K562 (cell line): ENCODE results near the gene UBA52. TPM values are rescaled to one million over a fixed set of nuclear protein-coding genes. Genes with fewer than 3 reads are reported as not detected.

Source experiments
- ATF3 ChIP-seq, 2 experiments: fragments of 450-650 bp in 1 of 2; sonication (generic) in 1 of 2; formaldehyde crosslinking in 1 of 2; IDR thresholded peaks in 1 of 2; conservative IDR thresholded peaks in 1 of 2; 2 replicates each; pipeline versions ENCODE4 v1.6.1 to v1.8.1; 2016 to 2023; ENCODE audit warnings: mild to moderate bottlenecking in 2 of 2, moderate library complexity in 2 of 2, inconsistent platforms in 1 of 2, missing genetic modification reagents in 1 of 2
- CBFB ChIP-seq: sonication (generic); formaldehyde crosslinking; IDR thresholded peaks from 2 replicates; pipeline ENCODE4 v1.4.0; 2020; ENCODE audit warnings: mild to moderate bottlenecking, missing genetic modification reagents
- COPS2 ChIP-seq: fragments of 450-650 bp; conservative IDR thresholded peaks from 2 replicates; pipeline ENCODE4 v1.6.1; 2016; ENCODE audit warnings: mild to moderate bottlenecking, moderate library complexity
- CREB3L1 ChIP-seq: fragments of 450-650 bp; IDR thresholded peaks from 2 replicates; pipeline ENCODE4 v1.6.1; 2014; ENCODE audit warnings: low read depth, mild to moderate bottlenecking, moderate library complexity, borderline replicate concordance
- ELK3 ChIP-seq: fragments of 450-650 bp; formaldehyde crosslinking; IDR thresholded peaks from 2 replicates; pipeline ENCODE4 v1.4.0; 2020; ENCODE audit warnings: mild to moderate bottlenecking
- FOXJ2 ChIP-seq: fragments of 200-800 bp; sonication (Bioruptor generic); IDR thresholded peaks from 2 replicates; pipeline ENCODE4 v1.6.1; 2016; ENCODE audit warnings: missing genetic modification characterization, missing compliant biosample characterization
- FOXK1 ChIP-seq: sonication (generic); formaldehyde crosslinking; IDR thresholded peaks from 2 replicates; pipeline ENCODE4 v1.8.0; 2022; ENCODE audit warnings: missing genetic modification reagents, mild to moderate bottlenecking, borderline replicate concordance
- GABPA ChIP-seq: fragments of 200-800 bp; sonication (Bioruptor generic); conservative IDR thresholded peaks from 2 replicates; pipeline ENCODE4 v1.6.1; 2016; ENCODE audit warnings: low read depth, missing genetic modification characterization, missing compliant biosample characterization
- HNRNPH1 ChIP-seq: fragments of 200-400 bp; formaldehyde crosslinking; optimal IDR thresholded peaks from 2 replicates; pipeline ENCODE3; 2017; ENCODE audit warnings: low read depth, mild to moderate bottlenecking, low read length, moderate library complexity
- HNRNPLL ChIP-seq: fragments of 200-400 bp; formaldehyde crosslinking; IDR thresholded peaks from 2 replicates; pipeline ENCODE4 v1.6.1; 2017; ENCODE audit warnings: low read length, low read depth, mild to moderate bottlenecking; ENCODE audit not compliant: poor library complexity, severe bottlenecking
- MAFG ChIP-seq: fragments of 450-650 bp; conservative IDR thresholded peaks from 2 replicates; pipeline ENCODE4 v1.6.1; 2016; ENCODE audit warnings: missing genetic modification characterization, missing compliant biosample characterization
- MCM7 ChIP-seq, 2 experiments: fragments of 450-650 bp; IDR thresholded peaks; 2 replicates each; pipeline ENCODE4 v1.6.1; 2016 to 2018
- MYC ChIP-seq, 2 experiments: fragments of 250-450 bp in 1 of 2; sonication (Bioruptor Pico) in 1 of 2; IDR thresholded peaks; 2 replicates each; pipeline versions ENCODE4 v1.5.1 to v1.6.1; 2012 to 2021; ENCODE audit warnings: low read depth in 2 of 2, borderline replicate concordance in 1 of 2, improper control_type of control experiment in 1 of 2, low read length in 1 of 2, mild to moderate bottlenecking in 1 of 2, moderate library complexity in 1 of 2
- POLR2B ChIP-seq: fragments of 450-650 bp; IDR thresholded peaks from 2 replicates; pipeline ENCODE4 v1.6.1; 2018; ENCODE audit warnings: low read depth; ENCODE audit not compliant: partially characterized antibody
- POU5F1 ChIP-seq: fragments of 150-350 bp; IDR thresholded peaks from 2 replicates; pipeline ENCODE4 v1.6.1; 2014; ENCODE audit warnings: borderline replicate concordance, low read length, low read depth, mild to moderate bottlenecking; ENCODE audit not compliant: partially characterized antibody
- SMAD4 ChIP-seq: fragments of 250-450 bp; sonication (Bioruptor Pico); conservative IDR thresholded peaks from 2 replicates; pipeline ENCODE4 v1.8.0; 2021; ENCODE audit warnings: inconsistent platforms, mild to moderate bottlenecking, moderate library complexity
- SMARCE1 ChIP-seq: fragments of 450-650 bp; IDR thresholded peaks from 2 replicates; pipeline ENCODE4 v1.7.1; 2016; ENCODE audit warnings: mild to moderate bottlenecking
- XRCC4 ChIP-seq: IDR thresholded peaks from one replicate; pipeline ENCODE4 v1.6.1; 2011; ENCODE audit not compliant: insufficient read depth, insufficient read length; ENCODE audit errors: extremely low read depth
- ZFX ChIP-seq: sonication (generic); formaldehyde crosslinking; IDR thresholded peaks from 2 replicates; pipeline ENCODE4 v1.8.0; 2022; ENCODE audit warnings: mild to moderate bottlenecking, missing genetic modification reagents, moderate library complexity
- ZKSCAN3 ChIP-seq: fragments of 250-450 bp; sonication (Bioruptor Pico); IDR thresholded peaks from 2 replicates; pipeline ENCODE4 v1.4.0; 2020
- ZNF232 ChIP-seq: sonication (generic); formaldehyde crosslinking; IDR thresholded peaks from 2 replicates; pipeline ENCODE4 v1.8.0; 2022; ENCODE audit warnings: mild to moderate bottlenecking, missing genetic modification reagents
- ZNF436 ChIP-seq: fragments of 250-450, 450-650 bp; sonication (Bioruptor Pico); formaldehyde crosslinking; IDR thresholded peaks from 2 replicates; pipeline ENCODE4 v1.7.0; 2020; ENCODE audit warnings: mild to moderate bottlenecking
- ZNF57 ChIP-seq: fragments of 450-650 bp; formaldehyde crosslinking; IDR thresholded peaks from 2 replicates; pipeline ENCODE4 v1.4.0; 2020; ENCODE audit warnings: mild to moderate bottlenecking, moderate library complexity
- polyA plus RNA-seq, 8 experiments: library from polyadenylated mRNA; depleted of rRNA in 4 of 8; stranded (reverse) in 5 of 8; unstranded in 3 of 8; fragments of >200 nt; fragmentation: Nextera tagmentation in 2 of 8; fragmentation: Illumina TruSeq in 1 of 8; extraction: Ambion mirVana in 2 of 8; extraction: Trizol in 1 of 8; gene quantifications; 2 replicates each; pipeline versions ENCODE4 v1.2.1 to v1.2.3, GENCODE V29; 2011 to 2014; ENCODE audit warnings: inconsistent platforms in 1 of 8, missing spikeins in 1 of 8
- total RNA-seq, 7 experiments: library from RNA; depleted of rRNA in 6 of 7; stranded (reverse); fragments of >200 nt in 6 of 7; fragmentation: Illumina TruSeq in 2 of 7; extraction: Trizol in 2 of 7; gene quantifications; 2 replicates each; pipeline versions ENCODE4 v1.2.1 to v1.2.3, GENCODE V29; 2011 to 2021; ENCODE audit warnings: low replicate concordance in 1 of 7

Gene UBA52
- total and polyA plus RNA-seq, 9 of the 15 experiments (the other 6 are each of a cell fraction or from before 2014, with no cell fraction given): 1,110 to 2,751 (median 1,733) TPM

- TF ChIP-seq SMAD4 (CRISPR knock-in tag) (0 out of 2 replicates have a peak, but pooled peaks have one; percentile 51), MCM7 (IDR thresholded peaks at IDR 0.05) (no peak), MAFG (peak; percentile 41; the same call in 1 of the 2 replicates), COPS2 (no peak), ZNF436 (CRISPR knock-in tag) (no peak), ZNF57 (no peak), FOXJ2 (tag) (no peak), MYC (IDR thresholded peaks at IDR 0.05; ENCODE audit: low read depth, low read length) (peak; percentile 79), MYC (CRISPR knock-in tag; IDR thresholded peaks at IDR 0.05; ENCODE audit: borderline replicate concordance, low read depth) (no peak), ATF3 (IDR thresholded peaks at IDR 0.05) (peak; percentile 62; the same call in 1 of the 2 replicates), ATF3 (CRISPR knock-in tag; conservative IDR thresholded peaks at IDR 0.05) (peak; percentile 20; the same call in 1 of the 2 replicates), ZKSCAN3 (no peak), ZNF232 (no peak), POLR2B (peak; percentile 33), POU5F1 (no peak), HNRNPLL (peak; percentile 51), XRCC4 (no peak), SMARCE1 (no peak), CREB3L1 (no peak), CBFB (no peak), ELK3 (no peak), ZFX (CRISPR knock-in tag) (no peak), GABPA (tag) (peak; percentile 52; the same call in 1 of the 2 replicates), FOXK1 (no peak), HNRNPH1 (no peak)
These were observed 49.4 kb upstream of the UBA52 start (continued) for GRCh38 chr19:18522124-18522861.
